GM21367 (cell line): ENCODE data around the gene EVL.

ENCODE experiments used
- ATAC-seq: cut with Tn5 transposase; IDR thresholded peaks from one replicate; pipeline ENCODE4 v1.9.1; 2021; ENCODE audit not compliant: unreplicated experiment

The EVL gene

DNA sequence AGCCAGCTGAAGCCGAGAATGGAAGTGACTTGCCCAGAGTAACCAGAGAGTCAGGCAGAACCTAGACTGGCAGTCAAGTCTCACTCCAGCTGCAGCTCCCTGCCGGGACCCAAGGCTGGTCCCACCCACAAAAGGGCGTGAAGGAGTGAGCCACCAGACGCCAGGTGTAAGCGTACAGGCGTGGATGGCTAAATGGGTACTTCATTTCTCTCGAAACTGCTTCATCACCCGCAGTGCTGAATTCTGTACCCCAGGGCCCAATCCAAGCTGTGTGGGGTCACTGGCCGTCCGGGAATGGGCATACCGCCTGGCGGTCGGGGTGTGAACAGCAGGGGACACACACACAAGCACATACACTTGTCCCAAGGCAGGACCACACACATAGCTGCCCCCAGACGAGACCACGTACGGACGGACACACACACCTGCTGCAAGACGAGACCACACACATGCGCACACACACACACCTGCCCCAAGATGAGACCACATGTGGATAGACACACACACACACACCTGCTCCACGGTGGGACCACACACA, 59.4 kb downstream of the EVL start:
- no peak for ATAC-seq

GRCh38 chr14:100126401-100126800, 61.2 kb downstream of the EVL start:
- no peak for ATAC-seq

- no peak for ATAC-seq
Observed at GRCh38 chr14:100127853-100128455, 62.7 kb downstream of the EVL start.

GRCh38 chr14:100128688-100129087, 63.5 kb downstream of the EVL start:
- ATAC-seq = no peak

- no peak for ATAC-seq
Observed at GRCh38 chr14:100129161-100129589, 64.0 kb downstream of the EVL start.

GRCh38 chr14:100130521-100130920, 65.3 kb downstream of the EVL start:
- ATAC-seq = no peak

DNA sequence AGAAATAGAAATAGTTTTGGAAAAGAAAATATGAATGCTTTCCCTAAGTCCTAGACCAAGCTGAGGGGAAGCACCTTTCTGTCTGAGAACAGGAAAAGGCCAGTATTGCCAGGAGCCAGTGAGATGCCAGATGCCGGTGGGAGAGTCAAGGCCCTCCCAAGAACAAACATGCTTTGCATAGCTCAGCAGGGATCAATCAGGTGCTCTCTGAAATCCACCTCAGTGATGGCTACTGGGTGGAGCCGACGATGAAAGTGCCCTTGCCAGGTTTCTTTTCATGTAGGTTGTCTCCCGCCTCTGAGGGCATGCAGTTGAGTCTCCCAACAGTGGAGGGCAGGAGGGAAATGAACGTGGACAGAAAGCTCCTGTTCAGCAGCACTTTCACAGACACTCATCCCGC, 66.0 kb downstream of the EVL start:
- ATAC-seq = no peak

DNA sequence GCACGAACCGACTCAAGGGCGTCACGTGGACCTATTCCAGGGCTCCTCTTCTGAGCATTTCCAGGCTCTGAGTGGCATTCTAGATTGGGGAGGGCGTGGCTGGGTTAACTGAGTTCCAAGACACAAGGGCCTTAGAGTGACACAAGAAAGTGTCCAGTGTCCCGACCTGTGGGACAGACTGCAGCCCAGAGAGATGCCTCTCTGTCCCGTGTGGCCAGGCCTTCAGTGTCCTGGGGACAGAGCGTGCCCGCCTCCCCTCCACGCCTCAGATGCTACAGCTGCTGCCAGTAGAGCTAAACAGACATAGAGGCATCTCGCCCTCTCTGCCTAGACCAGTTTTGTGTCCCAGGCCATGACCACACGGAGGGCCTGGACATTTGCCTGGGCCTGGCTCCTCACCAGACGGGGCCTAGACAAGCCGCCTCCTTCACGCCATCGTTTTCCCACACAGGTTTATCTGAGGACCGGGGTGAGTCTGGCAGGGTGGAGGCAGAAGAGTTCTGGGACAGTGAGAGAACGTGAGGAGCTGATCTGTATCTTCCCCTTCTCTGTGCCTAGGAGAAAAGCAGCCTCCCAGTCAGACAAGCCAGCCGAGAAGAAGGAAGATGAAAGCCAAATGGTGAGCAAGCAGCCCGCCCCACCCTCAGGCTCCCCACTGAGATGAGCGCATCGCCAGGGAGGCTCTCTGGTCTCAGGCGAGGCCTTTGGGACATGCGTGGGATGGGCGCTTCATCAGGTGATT, 67.1 kb downstream of the EVL start:
- no peak for ATAC-seq

DNA sequence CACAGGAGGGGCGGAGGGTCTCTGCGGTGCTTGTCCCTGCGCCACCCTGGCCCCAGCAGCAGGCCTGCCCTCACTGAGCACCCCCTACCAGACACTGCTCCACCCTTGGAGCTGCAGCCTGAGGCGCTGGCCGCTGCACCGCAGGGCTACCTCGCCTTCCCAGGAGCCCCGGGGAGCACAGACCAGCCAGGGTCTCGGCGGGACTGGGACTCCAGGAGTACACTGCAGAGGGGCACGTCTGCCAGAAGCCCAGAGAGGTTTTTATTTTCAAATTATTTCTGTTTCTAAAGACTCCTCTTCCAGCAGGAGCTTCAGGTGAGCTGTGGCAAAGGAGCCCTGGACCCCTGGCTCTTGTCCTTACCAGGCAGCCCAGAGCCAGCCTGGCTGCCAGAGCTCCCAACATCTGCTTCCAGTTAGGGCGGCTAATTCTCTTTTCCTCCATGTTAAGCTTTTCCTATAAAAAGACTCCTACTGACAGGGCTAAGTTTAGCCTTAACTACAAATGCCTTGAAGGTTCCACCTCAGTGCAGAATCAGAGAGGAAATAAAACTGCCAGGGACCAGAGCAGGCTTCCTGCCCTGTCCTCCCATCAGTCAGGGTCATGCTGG, 67.8 kb downstream of the EVL start:
- no peak for ATAC-seq

GRCh38 chr14:100134586-100134985, 69.4 kb downstream of the EVL start:
- no peak for ATAC-seq

DNA sequence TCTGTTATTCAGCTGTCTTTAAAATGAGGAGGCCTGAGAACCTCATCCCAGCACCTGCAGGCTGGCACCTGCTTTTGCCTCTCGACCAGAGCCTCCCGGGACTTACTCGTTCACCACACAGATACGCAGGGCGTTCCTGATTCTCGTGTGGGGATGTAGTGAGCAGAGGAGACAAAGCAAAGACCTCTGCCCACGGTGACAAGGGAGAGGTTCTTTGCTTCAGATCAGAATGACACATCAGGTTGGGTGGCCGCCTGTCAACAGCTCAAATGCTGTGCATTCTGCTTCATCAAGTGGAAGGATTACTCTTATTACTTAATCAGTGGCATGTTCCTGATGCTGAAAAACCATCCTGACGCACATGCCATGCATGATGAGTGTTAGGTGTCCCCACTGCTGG, 69.9 kb downstream of the EVL start:
- ATAC-seq = no peak

GRCh38 chr14:100135784-100136183, 70.6 kb downstream of the EVL start:
- ATAC-seq = no peak

- ATAC-seq = no peak
Observed at GRCh38 chr14:100137173-100137572, 72.0 kb downstream of the EVL start.

GRCh38 chr14:100138082-100138787, 73.0 kb downstream of the EVL start:
- no peak for ATAC-seq

DNA sequence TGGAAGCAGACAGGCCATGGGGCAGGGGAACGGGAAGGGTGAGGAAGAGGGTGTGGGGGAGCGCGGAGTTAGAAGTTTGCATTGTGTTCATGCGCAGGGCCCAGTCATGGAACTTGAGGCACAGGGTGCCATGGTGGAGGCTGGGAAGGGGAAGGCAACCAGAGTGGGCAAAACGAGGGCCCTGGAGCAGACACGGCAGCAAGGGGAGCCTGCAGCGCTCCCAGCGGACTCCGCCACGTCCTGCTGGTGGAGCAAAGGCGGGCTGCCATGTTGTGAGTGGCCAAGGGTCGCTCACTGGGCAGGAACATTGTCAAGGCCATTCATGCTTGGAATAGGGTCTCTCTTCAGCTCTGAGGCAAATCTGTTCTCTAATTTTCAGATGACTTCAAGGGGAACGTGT, 73.7 kb downstream of the EVL start:
- ATAC-seq = no peak

DNA sequence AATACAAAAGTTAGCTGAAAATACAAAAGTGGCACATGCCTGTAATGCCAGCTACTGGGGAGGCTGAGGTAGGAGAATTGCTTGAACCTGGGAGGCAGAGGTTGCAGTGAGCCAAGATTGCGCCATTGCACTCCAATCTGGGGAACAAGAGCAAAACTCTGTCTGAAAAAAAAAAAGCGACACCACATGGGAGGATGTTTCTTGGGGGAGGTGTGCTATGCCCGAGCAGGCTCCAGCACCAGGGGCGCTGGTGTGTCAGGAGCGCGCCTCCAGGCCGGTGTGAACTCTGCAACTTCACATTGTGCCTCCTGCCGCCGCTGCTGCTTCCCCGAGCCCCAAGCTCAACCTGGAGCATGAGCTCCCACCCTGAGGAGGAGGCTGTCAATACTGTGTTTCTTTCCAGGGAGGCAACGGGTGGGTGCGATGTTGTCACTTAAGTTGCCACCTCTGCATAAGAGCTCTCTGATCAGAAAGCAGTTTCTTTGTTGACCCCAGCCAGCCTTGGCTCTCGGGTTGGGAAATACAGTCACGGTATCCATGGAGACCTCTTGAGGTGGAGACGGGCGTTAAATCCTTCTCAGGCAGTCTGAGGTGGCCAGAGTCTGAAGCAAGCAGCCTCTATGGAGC, 75.3 kb downstream of the EVL start:
- no peak for ATAC-seq

DNA sequence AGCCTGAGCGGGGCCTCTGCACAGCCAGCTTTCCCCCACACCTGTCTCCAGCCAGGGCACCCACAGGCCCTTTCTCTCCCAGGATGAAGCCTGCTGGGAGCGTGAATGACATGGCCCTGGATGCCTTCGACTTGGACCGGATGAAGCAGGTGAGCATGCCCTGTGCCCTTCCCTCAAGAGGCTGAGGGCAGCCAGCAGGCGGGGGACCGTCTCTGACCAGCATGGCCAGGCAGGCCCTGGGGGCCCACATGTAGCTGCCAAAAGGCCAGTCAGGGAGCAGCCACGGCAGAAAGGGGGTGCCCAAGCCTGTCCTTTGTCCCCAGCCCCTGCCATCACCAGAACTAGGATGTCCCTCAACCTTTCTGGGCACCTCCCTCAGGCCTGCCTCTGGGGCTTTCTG, 75.9 kb downstream of the EVL start:
- ATAC-seq = no peak

- no peak for ATAC-seq
Observed at GRCh38 chr14:100142073-100143040, 77.1 kb downstream of the EVL start.

DNA sequence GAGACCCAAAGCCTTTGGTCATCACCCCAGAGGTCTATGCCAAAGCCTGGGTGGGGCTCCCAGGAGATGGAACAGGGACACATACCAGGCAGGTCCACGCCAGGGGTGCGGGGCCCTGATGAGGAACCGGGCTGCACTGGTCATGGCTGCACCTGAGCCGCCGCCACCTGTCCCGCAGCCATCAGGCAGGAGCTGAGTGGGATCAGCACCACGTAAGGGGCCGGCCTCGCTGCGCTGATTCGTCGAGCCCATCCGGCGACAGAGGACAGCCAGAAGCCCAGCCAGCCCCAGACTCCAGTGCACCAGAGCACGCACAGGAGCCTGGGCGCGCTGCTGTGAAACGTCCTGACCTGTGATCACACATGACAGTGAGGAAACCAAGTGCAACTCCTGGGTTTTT, 78.3 kb downstream of the EVL start:
- ATAC-seq = no peak

DNA sequence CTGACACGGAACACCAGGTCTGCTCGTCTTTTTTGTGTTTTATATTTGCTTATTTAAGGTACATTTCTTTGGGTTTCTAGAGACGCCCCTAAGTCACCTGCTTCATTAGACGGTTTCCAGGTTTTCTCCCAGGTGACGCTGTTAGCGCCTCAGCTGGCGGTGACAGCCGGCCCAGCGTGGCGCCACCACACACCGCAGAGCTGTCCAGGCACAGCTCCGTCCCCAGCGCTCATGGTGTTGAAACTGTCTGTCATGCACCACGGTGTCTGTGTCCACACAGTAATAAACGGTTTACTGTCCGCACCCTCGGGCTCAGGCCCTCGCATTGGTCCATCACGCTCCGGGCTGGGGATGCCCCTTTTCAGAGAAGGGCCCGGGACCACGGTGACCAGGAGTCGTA, 78.7 kb downstream of the EVL start:
- no peak for ATAC-seq
